ENCODE measurements around the gene C1QBP. TPM values are rescaled to one million over a fixed set of nuclear protein-coding genes. Genes with fewer than 3 reads are reported as not detected.

Gene C1QBP
- total RNA-seq, 1 donor from 2014 or later: 73.7 TPM

DNA sequence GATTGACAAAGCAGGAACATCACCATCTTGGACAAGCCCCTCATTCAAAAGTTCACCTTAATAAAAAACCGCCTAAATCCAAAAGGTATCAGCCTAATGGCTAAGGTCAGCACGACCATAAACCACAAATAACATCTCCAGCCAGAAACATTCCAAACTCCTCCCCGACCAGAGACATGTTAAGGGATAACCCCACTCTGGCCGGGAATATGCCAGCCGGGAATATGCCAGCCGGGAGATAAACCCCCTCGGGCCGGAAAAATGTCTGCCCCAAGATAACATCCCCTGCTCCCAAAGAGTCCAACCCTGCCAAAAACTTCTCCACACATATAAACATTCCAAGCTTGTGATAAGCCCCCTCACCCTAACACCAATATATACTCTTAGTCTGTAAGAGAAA is 28.5 kb upstream of the C1QBP start:
- TF ChIP-seq, protein P1, sequence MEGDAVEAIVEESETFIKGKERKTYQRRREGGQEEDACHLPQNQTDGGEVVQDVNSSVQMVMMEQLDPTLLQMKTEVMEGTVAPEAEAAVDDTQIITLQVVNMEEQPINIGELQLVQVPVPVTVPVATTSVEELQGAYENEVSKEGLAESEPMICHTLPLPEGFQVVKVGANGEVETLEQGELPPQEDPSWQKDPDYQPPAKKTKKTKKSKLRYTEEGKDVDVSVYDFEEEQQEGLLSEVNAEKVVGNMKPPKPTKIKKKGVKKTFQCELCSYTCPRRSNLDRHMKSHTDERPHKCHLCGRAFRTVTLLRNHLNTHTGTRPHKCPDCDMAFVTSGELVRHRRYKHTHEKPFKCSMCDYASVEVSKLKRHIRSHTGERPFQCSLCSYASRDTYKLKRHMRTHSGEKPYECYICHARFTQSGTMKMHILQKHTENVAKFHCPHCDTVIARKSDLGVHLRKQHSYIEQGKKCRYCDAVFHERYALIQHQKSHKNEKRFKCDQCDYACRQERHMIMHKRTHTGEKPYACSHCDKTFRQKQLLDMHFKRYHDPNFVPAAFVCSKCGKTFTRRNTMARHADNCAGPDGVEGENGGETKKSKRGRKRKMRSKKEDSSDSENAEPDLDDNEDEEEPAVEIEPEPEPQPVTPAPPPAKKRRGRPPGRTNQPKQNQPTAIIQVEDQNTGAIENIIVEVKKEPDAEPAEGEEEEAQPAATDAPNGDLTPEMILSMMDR (IDR thresholded peaks at IDR 0.05): no peak
- no peaks in the 10 kb centered on the region for H3K27me3 ChIP-seq
- H3K4me1 ChIP-seq: peaks cover 13% of the 10 kb centered on the region
- peaks cover 14% of the 10 kb centered on the region for H3K36me3 ChIP-seq
- no peaks in the 10 kb centered on the region for H3K9me3 ChIP-seq
- peak overlapping the region; percentile 99 for H3K4me3 ChIP-seq
- no peak overlapping the region for H3K27ac ChIP-seq
- intact Hi-C loops (cut with DNase I): no loop called here
- ATAC-seq: no peak
- no peak for DNase-seq

DNA sequence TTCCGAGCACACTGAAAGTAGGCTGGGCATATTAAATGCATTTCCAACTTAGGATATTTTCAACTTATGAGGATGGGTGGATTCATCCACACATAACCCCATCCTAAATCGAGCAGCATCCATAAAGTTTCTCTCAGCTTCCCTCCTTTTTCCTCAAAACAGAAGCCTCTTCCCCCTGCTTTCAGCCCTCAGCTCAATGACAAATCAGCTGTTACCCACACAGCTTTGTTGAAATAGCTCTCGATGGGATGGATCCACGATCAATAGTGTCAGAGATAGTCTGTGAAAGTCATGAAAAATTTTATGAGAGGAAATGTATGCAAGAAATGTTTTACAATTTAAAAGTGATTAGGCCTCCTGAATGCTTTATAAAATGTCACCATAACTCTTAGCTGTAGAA is 27.3 kb upstream of the C1QBP start:
- intact Hi-C loops (cut with DNase I): no loop called here
- no peak overlapping the region for H3K4me3 ChIP-seq
- H3K27ac ChIP-seq: no peak overlapping the region
- H3K36me3 ChIP-seq: peaks cover 11% of the 10 kb centered on the region
- TF ChIP-seq, protein P1 (IDR thresholded peaks at IDR 0.05): no peak
- ATAC-seq (no peak), DNase-seq (no peak)
- H3K4me1 ChIP-seq: peaks cover 13% of the 10 kb centered on the region
- no peaks in the 10 kb centered on the region for H3K9me3 ChIP-seq
- no peaks in the 10 kb centered on the region for H3K27me3 ChIP-seq

DNA sequence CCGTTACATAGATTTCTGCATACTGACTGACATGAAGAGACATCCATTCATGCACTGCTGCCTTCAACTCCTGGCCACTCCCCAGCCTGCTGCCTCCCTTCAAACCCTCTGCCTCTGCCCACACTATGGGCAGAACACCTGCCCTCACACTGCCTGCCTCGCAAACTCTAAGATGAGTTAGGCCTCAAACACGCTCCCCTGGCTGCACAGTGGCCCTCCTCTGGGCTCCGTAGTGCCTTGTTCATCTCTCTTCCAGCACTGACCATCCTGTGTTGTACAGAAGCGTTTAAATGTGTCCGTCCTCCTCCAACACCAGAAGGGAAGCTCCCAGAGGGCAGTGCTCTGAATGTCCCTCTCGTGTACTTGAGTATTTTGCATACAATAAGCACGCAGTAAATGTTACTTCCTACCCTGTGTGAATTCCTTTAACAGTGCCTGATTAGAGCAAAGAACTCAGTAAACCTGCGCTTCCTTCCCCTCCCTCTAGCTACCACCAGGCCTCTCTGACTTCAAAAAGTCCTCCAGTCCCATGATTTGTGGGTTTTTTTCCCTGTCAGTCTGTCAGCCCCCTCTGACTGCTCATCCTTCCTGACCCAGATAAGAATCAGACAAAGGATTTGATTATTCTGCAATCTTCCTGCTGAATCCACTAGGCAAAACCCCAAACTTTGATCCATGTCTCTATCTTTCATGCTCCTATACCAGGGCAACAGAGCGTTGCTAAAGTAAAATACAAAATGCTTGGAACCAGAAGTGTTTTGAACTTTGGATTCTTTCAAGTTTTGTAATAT is 26.0 kb upstream of the C1QBP start:
- Histone ChIP-seq H3K27ac (no peak overlapping the region), H3K27me3 (no peaks in the 10 kb centered on the region), H3K36me3 (peaks cover 21% of the 10 kb centered on the region), H3K4me3 (no peak overlapping the region), H3K9me3 (no peaks in the 10 kb centered on the region), H3K4me1 (peaks cover 13% of the 10 kb centered on the region)
- TF ChIP-seq, protein P1 (IDR thresholded peaks at IDR 0.05): no peak
- ATAC-seq: no peak
- DNase-seq: no peak
- intact Hi-C loops (cut with DNase I): no loop called here

DNA sequence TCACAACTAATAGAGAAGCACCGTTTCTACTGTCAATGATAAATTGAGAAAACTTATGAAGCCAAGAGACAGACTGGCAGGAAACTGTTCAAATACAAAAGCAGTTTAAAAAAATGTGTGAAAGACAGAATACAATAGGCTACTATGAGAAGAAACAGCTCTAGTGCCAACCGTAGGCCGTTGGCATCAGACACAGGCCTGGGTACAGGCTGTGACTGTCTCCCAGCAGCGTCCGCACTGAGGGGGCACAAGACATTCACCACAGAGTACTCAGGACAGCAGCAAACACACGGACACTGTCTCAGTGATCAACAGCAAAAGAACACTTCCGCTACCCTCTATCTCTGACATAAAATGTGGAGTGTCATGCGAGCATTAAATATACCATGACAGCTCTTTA is 7.8 kb upstream of the C1QBP start:
- intact Hi-C loops (cut with DNase I): no loop called here
- no peaks in the 10 kb centered on the region for H3K4me1 ChIP-seq
- TF ChIP-seq, protein P1 (IDR thresholded peaks at IDR 0.05): no peak
- H3K27ac ChIP-seq: no peak overlapping the region
- peaks cover 82% of the 10 kb centered on the region for H3K36me3 ChIP-seq
- H3K4me3 ChIP-seq: no peak overlapping the region
- H3K9me3 ChIP-seq: no peaks in the 10 kb centered on the region
- no peak for DNase-seq
- no peaks in the 10 kb centered on the region for H3K27me3 ChIP-seq
- ATAC-seq: no peak

DNA sequence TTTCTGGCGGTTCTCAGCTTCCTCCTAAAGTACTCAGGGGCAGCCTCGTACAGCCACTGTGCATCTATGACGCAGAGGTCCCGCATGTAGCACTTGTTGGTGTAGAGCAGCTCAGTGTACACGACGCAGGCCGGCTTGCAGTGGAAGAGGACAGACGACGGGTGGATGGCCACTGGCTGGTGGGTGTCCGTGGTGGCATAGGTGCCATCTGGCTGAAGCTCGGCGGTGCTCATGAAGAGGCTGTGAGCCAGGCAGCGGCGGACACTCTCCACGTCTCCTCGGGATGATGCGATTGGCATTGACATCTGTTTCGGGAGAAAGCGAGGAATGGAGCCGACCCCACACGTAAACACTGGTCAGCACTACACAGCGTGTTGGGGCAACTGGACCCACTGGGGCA is 5.3 kb upstream of the C1QBP start:
- no peak overlapping the region for H3K4me3 ChIP-seq
- intact Hi-C loops (cut with DNase I): no loop called here
- no peak for ATAC-seq
- H3K4me1 ChIP-seq: peaks cover 5% of the 10 kb centered on the region
- peaks cover 56% of the 10 kb centered on the region for H3K36me3 ChIP-seq
- no peak overlapping the region for H3K27ac ChIP-seq
- TF ChIP-seq, protein P1 (IDR thresholded peaks at IDR 0.05): no peak
- DNase-seq: no peak
- H3K27me3 ChIP-seq: no peaks in the 10 kb centered on the region
- no peaks in the 10 kb centered on the region for H3K9me3 ChIP-seq
